ENCODE measurements around the gene FLII.
"Not testable (repeated sequence)": the region's sequence is repeated elsewhere in the genome, so short reads cannot be mapped to it uniquely, and the experiment has no call there.

Gene FLII

GRCh38 chr17:18258356-18259038, at the start of gene FLII:
TSS of gene FLII (minus strand) at chr17:18258738. CDS start at chr17:18258690, 48 bp downstream.
- DNase-seq (ENCODE audit: low read depth, low spot score): peak; percentile 38

- not testable (repeated sequence) for DNase-seq (ENCODE audit: low read depth, low spot score)
Observed at GRCh38 chr17:18303206-18303605, 44.7 kb upstream of the FLII start.

- DNase-seq (ENCODE audit: low read depth, low spot score): no peak
Observed at GRCh38 chr17:18300725-18301480, 42.4 kb upstream of the FLII start.

GRCh38 chr17:18298061-18298460, 39.5 kb upstream of the FLII start:
- not testable (repeated sequence) for DNase-seq (ENCODE audit: low read depth, low spot score)

- DNase-seq (ENCODE audit: low read depth, low spot score): no peak
Observed at GRCh38 chr17:18291718-18292540, 33.4 kb upstream of the FLII start.

- no peak for DNase-seq (ENCODE audit: low read depth, low spot score)
Observed at GRCh38 chr17:18285296-18285695, 26.8 kb upstream of the FLII start.

GRCh38 chr17:18281788-18282187, 23.2 kb upstream of the FLII start:
- DNase-seq (ENCODE audit: low read depth, low spot score): no peak

GRCh38 chr17:18280766-18281371, 22.3 kb upstream of the FLII start:
- no peak for DNase-seq (ENCODE audit: low read depth, low spot score)

GRCh38 chr17:18280249-18280648, 21.7 kb upstream of the FLII start:
- no peak for DNase-seq (ENCODE audit: low read depth, low spot score)

- no peak for DNase-seq (ENCODE audit: low read depth, low spot score)
Observed at GRCh38 chr17:18278867-18279266, 20.3 kb upstream of the FLII start.

- DNase-seq (ENCODE audit: low read depth, low spot score): no peak
Observed at GRCh38 chr17:18277076-18277475, 18.5 kb upstream of the FLII start.

- no peak for DNase-seq (ENCODE audit: low read depth, low spot score)
Observed at GRCh38 chr17:18270046-18270931, 11.8 kb upstream of the FLII start.

- no peak for DNase-seq (ENCODE audit: low read depth, low spot score)
Observed at GRCh38 chr17:18267927-18268711, 9.6 kb upstream of the FLII start.

- no peak for DNase-seq (ENCODE audit: low read depth, low spot score)
Observed at GRCh38 chr17:18267366-18267765, 8.8 kb upstream of the FLII start.

GRCh38 chr17:18263885-18264682, 5.5 kb upstream of the FLII start:
- no peak for DNase-seq (ENCODE audit: low read depth, low spot score)

GRCh38 chr17:18262641-18263040, 4.1 kb upstream of the FLII start:
- no peak for DNase-seq (ENCODE audit: low read depth, low spot score)

GRCh38 chr17:18262111-18262510, 3.6 kb upstream of the FLII start:
- no peak for DNase-seq (ENCODE audit: low read depth, low spot score)

- no peak for DNase-seq (ENCODE audit: low read depth, low spot score)
Observed at GRCh38 chr17:18261659-18262058, 3.1 kb upstream of the FLII start.

- DNase-seq (ENCODE audit: low read depth, low spot score): no peak
Observed at GRCh38 chr17:18261146-18261515, 2.6 kb upstream of the FLII start.
